Upper lobe of left lung (tissue), 6 donors: Measurements from ENCODE around the gene UQCR10. TPM values are rescaled to one million over a fixed set of nuclear protein-coding genes. Genes with fewer than 3 reads are reported as not detected.

Source experiments
- ATAC-seq, 2 donors: fragments of 200-7000 bp; cut with Tn5 transposase; one replicate each; pipeline ENCODE4 v1.9.1; 2022; ENCODE audit warnings: mild to moderate bottlenecking in 2 of 2, moderate library complexity in 2 of 2; ENCODE audit not compliant: low FRiP score in 2 of 2
- DNase-seq, 2 donors: peaks; one replicate each; pipeline ENCODE4 v3.0.0-alpha.2; 2019 to 2020
- H3K27ac ChIP-seq, 4 donors: fragments of 200-600 bp; sonication (generic); one replicate each; pipeline ENCODE4 v1.5.1; 2016 to 2019
- H3K27me3 ChIP-seq, 4 donors: fragments of 200-600 bp; sonication (generic); one replicate each; pipeline ENCODE4 v1.5.1; 2017 to 2019
- H3K36me3 ChIP-seq, 4 donors: fragments of 200-600 bp; sonication (generic); one replicate each; pipeline ENCODE4 v1.5.1; 2016 to 2019
- H3K4me1 ChIP-seq, 4 donors: fragments of 200-600 bp; sonication (generic); one replicate each; pipeline ENCODE4 v1.5.1; 2018 to 2019
- H3K4me3 ChIP-seq, 4 donors: fragments of 200-600 bp; sonication (generic); one replicate each; pipeline ENCODE4 v1.5.1; 2017 to 2019; ENCODE audit warnings: mild to moderate bottlenecking in 2 of 4, moderate library complexity in 1 of 4
- H3K9me3 ChIP-seq, 4 donors: fragments of 200-600 bp; sonication (generic); one replicate each; pipeline ENCODE4 v1.5.1; 2018 to 2019
- EP300 ChIP-seq, 4 donors: sonication (generic); formaldehyde crosslinking; IDR thresholded peaks; one replicate each; pipeline ENCODE4 v1.5.1; 2017; ENCODE audit warnings: antibody characterized with exemption in 4 of 4, control low read depth in 2 of 4
- POLR2A ChIP-seq, 4 donors: fragments of 450-650 bp; IDR thresholded peaks; one replicate each; pipeline ENCODE4 v1.5.1; 2016 to 2017; ENCODE audit warnings: antibody characterized with exemption in 4 of 4, mild to moderate bottlenecking in 2 of 4
- POLR2AphosphoS5 ChIP-seq, 2 donors: sonication (generic); formaldehyde crosslinking; IDR thresholded peaks; one replicate each; pipeline ENCODE4 v1.5.1; 2017; ENCODE audit warnings: antibody characterized with exemption in 2 of 2
- WGBS, 2 donors: methylation state at CpG; one replicate each; pipeline ENCODE4 v1.1.5; 2017 to 2018; 5-methylcytosine and 5-hydroxymethylcytosine counted together
- total RNA-seq, 6 donors: library from RNA; depleted of rRNA in 4 of 6; stranded (reverse); fragments of >200 nt in 4 of 6; gene quantifications; one replicate each; pipeline versions ENCODE4 v1.1.0 to v1.2.1, GENCODE V29; 2016 to 2021
- TF ChIP-seq, protein P1 (sequence below), 6 experiments: fragments of 450-650 bp in 4 of 6; fragments of 200-600 bp in 2 of 6; sonication (generic) in 2 of 6; IDR thresholded peaks; one replicate each; pipeline ENCODE4 v1.5.1; 2016 to 2019; ENCODE audit warnings: antibody characterized with exemption in 6 of 6
- donor health status: DM: no; HTN: no; CAD: no; lungs with moderate emphysema.
- donor health status: DM: no; HTN: yes; CAD: no; lungs with severe emphysema.

Gene UQCR10
- total RNA-seq, 6 donors from 2014 or later: 50.5 to 107 (median 78.2) TPM

DNA sequence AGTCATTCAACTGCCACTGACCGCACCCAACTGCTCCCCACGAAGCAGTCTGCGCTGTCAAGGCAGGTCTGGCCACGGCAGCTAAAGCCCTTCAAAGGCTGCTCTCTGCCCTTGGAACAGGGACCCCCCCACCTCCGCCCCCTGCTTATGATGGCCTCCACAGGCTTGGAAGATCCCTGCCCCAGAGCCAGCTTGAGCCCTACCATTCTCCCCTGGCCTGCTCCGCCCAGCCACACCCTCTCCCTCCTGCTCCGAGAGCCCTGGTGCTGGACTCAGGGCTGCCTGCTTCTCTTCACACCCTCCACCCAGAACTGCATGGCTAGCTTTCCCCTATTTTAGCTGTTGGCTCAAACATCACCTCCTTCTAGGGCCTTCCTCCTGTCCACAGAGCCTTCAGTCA is 19.3 kb upstream of the UQCR10 start:
- peak in 1 of 2 donors; percentile 26 for DNase-seq
- no peak overlapping the region for H3K27ac ChIP-seq
- H3K27me3 ChIP-seq: no peaks in the 10 kb centered on the region
- TF ChIP-seq, protein P1, sequence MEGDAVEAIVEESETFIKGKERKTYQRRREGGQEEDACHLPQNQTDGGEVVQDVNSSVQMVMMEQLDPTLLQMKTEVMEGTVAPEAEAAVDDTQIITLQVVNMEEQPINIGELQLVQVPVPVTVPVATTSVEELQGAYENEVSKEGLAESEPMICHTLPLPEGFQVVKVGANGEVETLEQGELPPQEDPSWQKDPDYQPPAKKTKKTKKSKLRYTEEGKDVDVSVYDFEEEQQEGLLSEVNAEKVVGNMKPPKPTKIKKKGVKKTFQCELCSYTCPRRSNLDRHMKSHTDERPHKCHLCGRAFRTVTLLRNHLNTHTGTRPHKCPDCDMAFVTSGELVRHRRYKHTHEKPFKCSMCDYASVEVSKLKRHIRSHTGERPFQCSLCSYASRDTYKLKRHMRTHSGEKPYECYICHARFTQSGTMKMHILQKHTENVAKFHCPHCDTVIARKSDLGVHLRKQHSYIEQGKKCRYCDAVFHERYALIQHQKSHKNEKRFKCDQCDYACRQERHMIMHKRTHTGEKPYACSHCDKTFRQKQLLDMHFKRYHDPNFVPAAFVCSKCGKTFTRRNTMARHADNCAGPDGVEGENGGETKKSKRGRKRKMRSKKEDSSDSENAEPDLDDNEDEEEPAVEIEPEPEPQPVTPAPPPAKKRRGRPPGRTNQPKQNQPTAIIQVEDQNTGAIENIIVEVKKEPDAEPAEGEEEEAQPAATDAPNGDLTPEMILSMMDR (IDR thresholded peaks at IDR 0.05): no peak
- TF ChIP-seq POLR2AphosphoS5 (IDR thresholded peaks at IDR 0.05) (no peak), POLR2A (IDR thresholded peaks at IDR 0.05) (no peak)
- H3K4me1 ChIP-seq: peaks cover 0 to 5% (median 0%) of the 10 kb centered on the region in 4 donors
- no peak overlapping the region for H3K4me3 ChIP-seq
- no peak for ATAC-seq
- 91 to 95% methylated on average over 7 of the region's 7 CpGs for WGBS, 2 donors
- peaks cover 0 to 42% (median 35%) of the 10 kb centered on the region in 4 donors for H3K36me3 ChIP-seq
- no peaks in the 10 kb centered on the region for H3K9me3 ChIP-seq

DNA sequence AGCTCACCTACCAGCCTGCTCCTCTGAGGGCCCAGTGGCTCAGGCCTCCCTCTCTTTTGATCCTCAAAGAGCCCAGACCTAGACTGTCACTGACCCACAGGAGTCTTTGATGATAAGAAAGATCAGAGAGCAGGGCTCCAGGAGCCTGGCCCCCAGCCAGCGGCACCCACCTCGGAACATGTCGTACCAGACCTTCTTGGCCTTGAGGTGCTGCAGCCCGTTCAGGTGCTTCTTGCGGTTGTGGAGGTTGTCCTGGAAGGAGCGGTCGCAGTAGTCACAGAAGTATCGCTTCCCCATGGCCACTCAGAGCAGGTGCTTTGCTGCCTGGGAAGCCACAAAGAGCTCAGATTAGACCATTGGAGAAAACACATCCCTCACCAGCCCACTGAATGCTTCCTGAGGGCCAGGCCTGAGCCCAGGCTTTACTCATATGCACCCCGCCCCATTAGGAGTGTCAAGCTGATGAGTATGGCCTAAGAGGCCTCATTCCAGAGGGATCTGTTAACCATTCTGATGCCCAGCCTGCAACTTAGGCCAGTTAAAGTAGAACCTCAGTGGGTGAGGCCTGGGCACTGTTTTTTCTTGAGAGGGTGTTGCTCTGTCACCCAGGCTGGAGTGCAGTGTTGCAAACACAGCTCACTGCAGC is 18.8 kb upstream of the UQCR10 start:
- Histone ChIP-seq H3K4me3 (no peak overlapping the region), H3K9me3 (no peaks in the 10 kb centered on the region), H3K27me3 (no peaks in the 10 kb centered on the region), H3K27ac (no peak overlapping the region), H3K36me3 (peaks cover 0 to 42% (median 35%) of the 10 kb centered on the region in 4 donors), H3K4me1 (peaks cover 0 to 5% (median 0%) of the 10 kb centered on the region in 4 donors)
- 75 to 90% methylated on average over 1 to 9 of the region's 9 CpGs for WGBS, 2 donors
- ATAC-seq: no peak
- peak in 1 of 2 donors; percentile 62 for DNase-seq
- no peak for TF ChIP-seq POLR2A (IDR thresholded peaks at IDR 0.05)

DNA sequence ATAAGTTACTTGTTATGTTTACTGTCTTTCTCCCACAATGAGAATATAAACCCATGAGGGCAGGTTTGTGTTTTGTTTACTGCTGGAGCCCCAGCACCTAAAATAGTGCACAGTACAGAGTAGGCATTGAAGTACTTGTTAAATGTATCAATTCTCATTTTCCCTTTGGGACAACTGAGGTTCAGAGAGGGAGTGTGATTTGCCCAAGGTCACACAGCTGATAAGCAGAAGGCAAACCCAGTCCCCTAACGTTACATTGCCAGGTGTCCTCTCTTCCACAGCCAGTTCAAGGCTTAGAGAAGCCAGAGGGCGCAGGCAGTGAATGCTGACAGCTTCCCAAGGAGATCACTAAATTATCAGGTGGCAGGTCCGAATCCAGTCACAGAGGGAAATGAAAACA is 17.1 kb upstream of the UQCR10 start:
- TF ChIP-seq, protein P1 (IDR thresholded peaks at IDR 0.05): no peak
- TF ChIP-seq POLR2A (IDR thresholded peaks at IDR 0.05) (no peak), POLR2AphosphoS5 (IDR thresholded peaks at IDR 0.05) (no peak), EP300 (IDR thresholded peaks at IDR 0.05) (no peak)
- no peaks in the 10 kb centered on the region for H3K27me3 ChIP-seq
- ATAC-seq (no peak), DNase-seq (no peak)
- no peaks in the 10 kb centered on the region for H3K9me3 ChIP-seq
- H3K4me1 ChIP-seq: peaks cover 0 to 5% (median 0%) of the 10 kb centered on the region in 4 donors
- peaks cover 0 to 44% (median 32%) of the 10 kb centered on the region in 4 donors for H3K36me3 ChIP-seq
- 94 to 100% methylated on average over 3 of the region's 3 CpGs for WGBS, 2 donors
- no peak overlapping the region for H3K4me3 ChIP-seq
- H3K27ac ChIP-seq: peak overlapping the region in 1 of 4 donors; percentile 72

DNA sequence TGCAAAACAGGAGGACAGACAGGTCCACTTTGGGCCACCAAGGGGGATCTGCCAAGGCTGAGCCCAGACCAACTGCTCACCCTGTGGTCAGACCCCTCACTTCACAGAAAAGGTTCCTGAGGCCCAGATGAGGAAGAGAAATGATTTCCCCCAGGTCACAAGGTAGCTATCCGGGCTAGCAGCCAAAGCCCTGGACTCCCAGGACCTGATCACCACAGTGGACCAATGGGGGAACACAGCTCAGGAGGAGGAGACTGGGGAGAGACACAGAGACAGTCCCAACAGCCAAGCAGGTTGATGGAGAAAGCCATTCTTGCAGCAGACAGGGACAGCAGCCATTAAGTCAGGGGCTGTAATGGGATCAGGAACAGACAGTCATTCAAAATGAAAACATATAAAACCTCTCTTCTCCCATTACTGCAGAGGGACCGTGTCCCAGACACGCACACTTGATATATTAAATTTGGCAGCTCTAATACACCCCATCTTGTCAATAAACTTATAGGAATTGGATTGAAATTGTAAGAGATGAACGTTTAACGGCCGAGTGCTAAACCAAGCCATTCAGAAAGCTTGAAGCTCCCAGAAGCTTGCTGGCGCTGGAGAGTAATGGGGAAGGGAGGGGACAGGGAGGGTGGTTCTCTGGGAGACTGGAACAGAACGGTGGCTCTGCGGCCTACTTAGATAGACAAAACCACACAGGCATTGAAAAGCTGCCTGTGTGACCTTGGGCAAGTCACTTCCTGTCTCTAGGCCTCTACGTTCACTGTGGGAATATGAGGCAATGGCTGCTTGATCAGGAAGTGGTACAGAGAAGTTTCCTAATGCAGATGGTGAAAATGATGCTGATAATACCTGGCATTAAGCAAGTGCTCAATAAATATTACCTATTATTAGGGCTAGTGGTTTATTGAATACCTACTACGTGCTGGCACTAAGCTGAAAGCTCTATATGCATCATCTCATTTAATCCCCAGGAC is 16.3 kb upstream of the UQCR10 start:
- ATAC-seq (peak in 1 of 2 donors; percentile 32), DNase-seq (peak in 1 of 2 donors; percentile 67)
- no peaks in the 10 kb centered on the region for H3K27me3 ChIP-seq
- peak overlapping the region in 3 of 4 donors; percentile 40 to 72 (median 46) for H3K27ac ChIP-seq
- H3K36me3 ChIP-seq: peaks cover 0 to 37% (median 27%) of the 10 kb centered on the region in 4 donors
- 76 to 79% methylated on average over 11 of the region's 11 CpGs for WGBS, 2 donors
- TF ChIP-seq, protein P1 (IDR thresholded peaks at IDR 0.05): no peak
- peak in 1 of 2 donors; percentile 37 for TF ChIP-seq POLR2AphosphoS5 (IDR thresholded peaks at IDR 0.05)
- no peak for TF ChIP-seq POLR2A (IDR thresholded peaks at IDR 0.05)
- no peak for TF ChIP-seq EP300 (IDR thresholded peaks at IDR 0.05)
- peaks cover 0 to 5% (median 0%) of the 10 kb centered on the region in 4 donors for H3K4me1 ChIP-seq
- no peaks in the 10 kb centered on the region for H3K9me3 ChIP-seq
- no peak overlapping the region for H3K4me3 ChIP-seq

DNA sequence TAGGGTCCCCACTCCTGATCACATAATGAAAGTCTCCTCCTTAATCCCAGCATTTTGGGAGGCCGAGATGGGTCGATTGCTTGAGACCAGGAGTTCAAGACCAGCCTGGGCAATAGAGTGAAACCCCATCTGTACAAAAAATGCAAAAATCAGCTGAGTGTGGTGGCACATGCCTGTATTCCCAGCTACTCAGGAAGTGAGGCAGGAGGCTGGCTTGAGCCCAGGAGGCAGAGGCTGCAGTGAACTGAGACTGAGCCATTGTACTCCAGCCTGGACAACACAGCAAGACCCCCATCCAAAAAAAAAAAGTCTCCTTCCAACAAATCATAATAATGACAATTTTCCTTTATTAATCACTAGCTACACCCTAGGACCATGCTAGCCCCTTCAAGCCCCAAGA is 15.5 kb upstream of the UQCR10 start:
- 100% methylated on average over 2 of the region's 2 CpGs for WGBS, 2 donors
- TF ChIP-seq EP300 (IDR thresholded peaks at IDR 0.05) (no peak), POLR2A (IDR thresholded peaks at IDR 0.05) (no peak), POLR2AphosphoS5 (IDR thresholded peaks at IDR 0.05) (no peak)
- no peak overlapping the region for H3K4me3 ChIP-seq
- H3K27me3 ChIP-seq: no peaks in the 10 kb centered on the region
- H3K9me3 ChIP-seq: no peaks in the 10 kb centered on the region
- ATAC-seq (no peak), DNase-seq (no peak)
- H3K27ac ChIP-seq: peak overlapping the region in 1 of 4 donors; percentile 72
- H3K36me3 ChIP-seq: peaks cover 0 to 29% (median 20%) of the 10 kb centered on the region in 4 donors
- H3K4me1 ChIP-seq: peaks cover 0 to 5% (median 0%) of the 10 kb centered on the region in 4 donors
